Measurements from ENCODE around the gene COL5A1.

Gene COL5A1

GRCh38 chr9:134887219-134887618, 245.6 kb downstream of the COL5A1 start:
- DNase-seq, result no peak

- no peak for DNase-seq
Observed at GRCh38 chr9:134887686-134888602, 246.3 kb downstream of the COL5A1 start.

GRCh38 chr9:134888603-134889190, 247.1 kb downstream of the COL5A1 start:
- DNase-seq, result no peak

DNA sequence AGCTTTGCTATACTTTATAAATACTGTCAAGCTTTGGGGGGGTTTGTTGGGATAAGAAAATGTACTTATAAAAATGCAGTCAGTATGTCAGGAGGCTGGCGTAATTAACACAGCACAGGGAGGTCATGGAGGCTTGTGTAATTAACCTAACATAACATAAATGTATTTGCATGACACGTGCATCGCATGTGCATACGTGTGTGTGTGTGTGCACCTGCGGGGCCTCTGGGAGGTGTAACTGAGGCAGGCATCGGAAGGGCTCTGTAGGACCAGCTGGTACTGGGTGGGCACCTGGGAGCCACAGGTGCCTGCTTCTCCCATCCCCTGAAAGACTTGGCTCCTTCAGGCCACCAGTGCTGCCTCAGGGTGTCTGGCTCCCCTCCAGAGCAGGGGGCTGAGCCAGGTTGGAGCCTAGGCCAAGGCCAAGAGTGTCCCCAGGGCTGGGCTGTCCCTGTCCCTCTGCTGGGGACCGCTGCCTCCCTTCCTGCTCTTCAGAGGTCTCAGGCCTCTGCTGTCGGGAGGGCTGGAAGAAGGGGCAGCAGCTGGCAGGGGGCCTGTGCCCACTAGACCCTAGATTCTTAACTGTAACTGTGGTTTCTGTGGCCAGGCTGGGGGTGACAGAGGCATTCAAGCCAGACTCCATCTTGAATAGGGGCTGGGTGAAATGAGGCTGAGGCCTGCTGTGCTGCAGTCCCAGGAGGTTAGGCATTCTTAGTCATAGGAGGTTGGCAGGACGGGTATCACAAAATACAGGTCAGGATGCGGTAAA, 248.0 kb downstream of the COL5A1 start:
- DNase-seq, result no peak

DNA sequence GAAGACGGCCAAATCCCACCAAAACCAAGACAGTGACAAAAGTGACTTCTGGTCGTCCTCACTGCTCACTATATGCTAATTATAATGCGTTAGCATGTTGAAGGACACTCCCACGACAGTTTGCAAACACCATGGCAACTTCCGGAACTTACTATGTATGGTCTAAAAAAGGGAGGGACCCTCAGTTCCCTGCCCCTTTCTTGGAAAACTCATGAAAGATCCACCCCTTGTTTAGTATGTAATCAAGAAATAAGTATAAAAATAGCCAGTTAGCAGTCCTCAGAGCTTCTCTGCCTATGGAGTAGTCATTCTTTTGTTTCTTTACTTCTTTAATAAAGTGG, 248.5 kb downstream of the COL5A1 start:
- DNase-seq, result no peak

GRCh38 chr9:134891053-134891452, 249.4 kb downstream of the COL5A1 start:
- no peak for DNase-seq

GRCh38 chr9:134891713-134892112, 250.1 kb downstream of the COL5A1 start:
- DNase-seq, result no peak

DNA sequence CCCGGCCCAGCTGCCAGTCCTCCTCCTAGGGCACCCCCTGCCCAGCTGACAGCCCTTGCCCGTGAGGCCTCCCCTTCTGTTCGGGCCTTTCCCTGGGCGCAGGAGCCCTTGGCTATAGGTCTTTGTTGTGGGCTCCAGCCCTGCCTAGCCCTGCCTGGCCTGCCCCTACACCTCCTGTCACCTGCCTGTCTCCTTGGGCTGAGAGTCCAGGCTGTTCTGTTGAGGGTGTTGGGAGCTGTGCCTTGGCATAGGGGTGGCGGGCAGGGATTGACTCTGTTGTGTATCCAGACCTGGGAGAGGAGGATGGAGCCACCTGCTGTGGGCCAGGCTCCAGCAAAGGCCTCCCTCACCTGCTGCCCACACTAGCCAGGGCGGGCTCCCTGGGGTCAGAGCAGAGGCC, 250.6 kb downstream of the COL5A1 start:
- no peak for DNase-seq

DNA sequence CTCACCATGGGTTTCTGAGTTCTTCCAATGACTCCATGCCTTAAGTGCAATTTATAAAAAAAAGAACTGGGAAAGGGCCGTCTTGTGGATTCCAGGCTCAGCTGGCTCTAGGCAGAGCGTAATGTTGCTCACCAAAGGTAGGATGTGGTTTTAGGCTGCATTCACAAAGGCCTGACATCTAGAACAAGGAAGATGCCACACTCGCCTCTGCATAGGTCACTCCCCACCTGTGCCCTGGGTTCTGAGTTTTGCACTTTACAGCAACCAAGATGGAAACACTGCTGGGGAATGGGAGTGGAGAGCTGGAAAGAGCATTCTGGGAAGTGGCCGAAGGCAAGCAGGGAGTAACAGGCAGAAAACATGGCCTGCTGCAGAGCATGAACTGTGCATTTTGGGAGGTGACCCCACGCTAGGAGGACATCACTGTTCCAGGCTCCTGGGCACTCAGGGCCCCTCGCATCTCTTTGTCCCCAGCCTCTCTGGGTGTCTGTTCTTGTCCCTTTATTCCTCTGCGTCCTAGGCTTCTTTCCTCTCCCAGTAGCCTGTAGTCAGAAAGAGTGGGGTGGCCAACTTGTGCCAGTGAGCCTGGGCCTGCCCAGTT, 251.3 kb downstream of the COL5A1 start:
- no peak for DNase-seq

All from NCI-H226 (cell line).